ENCODE measurements around the gene PCAT6.
"Not testable (repeated sequence)": the region's sequence is repeated elsewhere in the genome, so short reads cannot be mapped to it uniquely, and the experiment has no call there.

PCAT6 gene

GRCh38 chr1:202818819-202819218 lies 8.1 kb downstream of the PCAT6 start:
- no peak for TF ChIP-seq POU2F2 (IDR thresholded peaks at IDR 0.05; ENCODE audit: low read depth, low read length)
- no peak for TF ChIP-seq SPI1 (IDR thresholded peaks at IDR 0.05; ENCODE audit: low read depth, low read length)
- TF ChIP-seq POLR2A (IDR thresholded peaks at IDR 0.05; ENCODE audit: low read depth, low read length) = no peak
- TF ChIP-seq POLR2AphosphoS5 (IDR thresholded peaks at IDR 0.05; ENCODE audit: low read depth, low read length) = no peak
- no peak for TF ChIP-seq TAF1 (IDR thresholded peaks at IDR 0.05; ENCODE audit: low read depth, low read length)
- no peak for TF ChIP-seq PAX5 (IDR thresholded peaks at IDR 0.05; ENCODE audit: insufficient read depth, low read length, severe bottlenecking)
- DNase-seq (ENCODE audit: insufficient read length, low spot score) = no peak
- FAIRE-seq = no peak

DNA sequence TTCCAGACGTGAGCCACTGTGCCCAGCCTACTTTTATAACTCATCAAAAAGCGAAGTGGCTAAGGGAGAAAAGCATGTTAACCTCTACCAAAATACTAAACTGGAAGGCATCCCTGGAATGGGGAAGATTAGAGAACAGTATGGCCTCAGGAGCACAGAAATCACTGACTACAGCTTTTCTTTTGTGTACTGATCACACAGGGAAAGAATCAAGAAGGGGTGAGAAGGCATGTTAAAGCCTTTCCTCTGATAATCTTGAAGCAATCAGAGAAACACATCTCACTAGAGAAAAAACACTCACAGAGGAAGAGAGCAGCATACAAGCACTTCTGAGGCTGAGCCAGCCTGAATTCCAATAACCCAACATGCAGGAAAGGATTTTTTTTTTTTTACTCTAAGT lies 10.7 kb downstream of the PCAT6 start:
- DNase-seq (ENCODE audit: insufficient read length, low spot score) = no peak
- no peak for TF ChIP-seq PAX5 (IDR thresholded peaks at IDR 0.05; ENCODE audit: insufficient read depth, low read length, severe bottlenecking)
- no peak for TF ChIP-seq POLR2AphosphoS5 (IDR thresholded peaks at IDR 0.05; ENCODE audit: low read depth, low read length)
- no peak for TF ChIP-seq TAF1 (IDR thresholded peaks at IDR 0.05; ENCODE audit: low read depth, low read length)
- TF ChIP-seq POLR2A (IDR thresholded peaks at IDR 0.05; ENCODE audit: low read depth, low read length) = no peak
- no peak for TF ChIP-seq SPI1 (IDR thresholded peaks at IDR 0.05; ENCODE audit: low read depth, low read length)
- no peak for TF ChIP-seq POU2F2 (IDR thresholded peaks at IDR 0.05; ENCODE audit: low read depth, low read length)
- no peak for FAIRE-seq

DNA sequence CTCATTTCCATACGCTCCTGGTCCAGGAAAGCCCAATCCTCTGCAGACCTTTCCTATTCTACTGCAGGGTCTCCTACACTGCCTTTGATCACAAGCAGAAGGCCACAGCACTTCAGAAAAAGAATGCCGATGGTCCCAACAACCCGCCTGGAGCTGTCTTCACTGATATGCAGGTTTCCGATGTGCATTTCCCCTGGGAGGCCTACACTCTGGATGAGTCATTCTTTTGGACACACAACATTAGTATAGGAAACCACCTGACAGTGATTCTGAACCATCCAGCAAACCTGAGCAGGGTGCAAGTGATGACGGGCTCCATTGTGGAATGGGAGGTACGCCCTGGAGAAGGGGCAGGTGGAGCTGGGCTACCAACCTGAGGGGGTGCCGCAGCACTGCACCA lies 15.0 kb downstream of the PCAT6 start:
- FAIRE-seq (no peak), DNase-seq (ENCODE audit: insufficient read length, low spot score) (no peak)
- TF ChIP-seq POU2F2 (IDR thresholded peaks at IDR 0.05; ENCODE audit: low read depth, low read length) (no peak), TAF1 (IDR thresholded peaks at IDR 0.05; ENCODE audit: low read depth, low read length) (no peak), POLR2AphosphoS5 (IDR thresholded peaks at IDR 0.05; ENCODE audit: low read depth, low read length) (no peak), SPI1 (IDR thresholded peaks at IDR 0.05; ENCODE audit: low read depth, low read length) (no peak), POLR2A (IDR thresholded peaks at IDR 0.05; ENCODE audit: low read depth, low read length) (no peak), PAX5 (IDR thresholded peaks at IDR 0.05; ENCODE audit: insufficient read depth, low read length, severe bottlenecking) (no peak)

DNA sequence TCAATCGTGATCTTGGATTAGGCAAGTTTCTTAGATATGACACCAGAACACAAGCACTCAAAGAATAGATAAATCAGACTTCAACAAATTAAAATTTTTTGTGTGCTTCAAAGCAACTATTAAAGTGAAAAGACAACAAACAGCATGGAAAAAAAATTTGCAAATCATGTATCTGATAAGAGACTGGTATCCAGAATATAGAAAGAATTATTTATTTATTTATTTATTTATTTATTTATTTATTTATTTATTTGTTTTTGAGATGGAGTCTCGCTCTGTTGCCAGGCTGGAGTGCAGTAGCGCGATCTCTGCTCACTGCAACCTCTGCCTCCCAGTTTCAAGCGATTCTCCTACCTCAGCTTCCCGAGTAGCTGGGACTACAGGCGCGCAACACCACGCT lies 18.5 kb downstream of the PCAT6 start:
- not testable (repeated sequence) for FAIRE-seq; DNase-seq (ENCODE audit: insufficient read length, low spot score)

GRCh38 chr1:202831906-202832305 lies 21.2 kb downstream of the PCAT6 start:
- FAIRE-seq (no peak), DNase-seq (ENCODE audit: insufficient read length, low spot score) (no peak)
- TF ChIP-seq SPI1 (IDR thresholded peaks at IDR 0.05; ENCODE audit: low read depth, low read length) (peak; percentile 37; the same call in 1 of the 2 replicates), PAX5 (IDR thresholded peaks at IDR 0.05; ENCODE audit: insufficient read depth, low read length, severe bottlenecking) (no peak)

GRCh38 chr1:202834771-202835547 lies 24.2 kb downstream of the PCAT6 start:
- no peak for DNase-seq (ENCODE audit: insufficient read length, low spot score)
- TF ChIP-seq POLR2A (IDR thresholded peaks at IDR 0.05; ENCODE audit: low read depth, low read length) = no peak
- FAIRE-seq = no peak

- FAIRE-seq (peak; percentile 5), DNase-seq (ENCODE audit: insufficient read length, low spot score) (no peak)
- TF ChIP-seq POLR2AphosphoS5 (IDR thresholded peaks at IDR 0.05; ENCODE audit: low read depth, low read length) = no peak
- TF ChIP-seq POLR2A (IDR thresholded peaks at IDR 0.05; ENCODE audit: low read depth, low read length) = no peak
- no peak for TF ChIP-seq PAX5 (IDR thresholded peaks at IDR 0.05; ENCODE audit: insufficient read depth, low read length, severe bottlenecking)
- no peak for TF ChIP-seq SPI1 (IDR thresholded peaks at IDR 0.05; ENCODE audit: low read depth, low read length)
- no peak for TF ChIP-seq POU2F2 (IDR thresholded peaks at IDR 0.05; ENCODE audit: low read depth, low read length)
- TF ChIP-seq TAF1 (IDR thresholded peaks at IDR 0.05; ENCODE audit: low read depth, low read length) = no peak
These were observed 24.9 kb downstream of the PCAT6 start for GRCh38 chr1:202835548-202836072.

DNA sequence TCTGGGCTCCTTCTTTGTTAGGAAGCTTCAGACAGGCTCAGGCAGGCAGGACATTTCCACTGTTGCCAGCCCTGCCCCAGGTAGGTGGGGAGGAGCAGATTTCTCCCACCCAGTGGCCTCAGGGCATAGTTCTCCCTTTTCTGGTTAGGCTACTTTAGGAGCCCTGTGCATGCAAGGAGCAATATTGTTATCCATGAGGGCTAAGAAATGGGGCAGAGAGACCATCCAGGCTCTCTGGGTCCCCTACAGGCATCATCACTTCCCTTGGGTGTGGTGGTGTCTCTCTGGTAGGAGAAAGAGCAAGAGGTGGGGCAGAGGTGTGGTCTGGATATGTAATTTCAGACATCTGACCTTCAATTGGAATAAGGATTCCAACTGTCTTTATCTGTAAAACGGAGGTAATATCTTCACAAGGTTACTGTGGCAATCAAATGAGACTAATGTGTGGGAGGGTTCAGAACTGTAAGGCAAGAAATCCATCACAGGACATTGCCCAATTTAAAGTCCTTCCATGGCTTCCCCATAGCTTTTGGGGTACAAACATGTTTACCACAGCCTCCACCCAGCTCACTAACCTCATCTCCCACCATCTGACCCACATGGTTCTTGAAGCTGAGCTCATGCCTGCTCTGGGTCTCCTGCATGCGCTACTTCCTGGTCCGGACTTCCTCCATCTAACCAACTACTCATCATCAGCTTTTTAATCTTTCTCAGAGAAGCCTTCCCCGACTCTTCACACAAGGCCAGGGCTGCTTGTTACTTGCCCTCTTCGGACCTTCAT lies 26.1 kb downstream of the PCAT6 start:
- TF ChIP-seq PAX5 (IDR thresholded peaks at IDR 0.05; ENCODE audit: insufficient read depth, low read length, severe bottlenecking) (no peak), POU2F2 (IDR thresholded peaks at IDR 0.05; ENCODE audit: low read depth, low read length) (no peak), TAF1 (IDR thresholded peaks at IDR 0.05; ENCODE audit: low read depth, low read length) (no peak), POLR2AphosphoS5 (IDR thresholded peaks at IDR 0.05; ENCODE audit: low read depth, low read length) (no peak)
- DNase-seq (ENCODE audit: insufficient read length, low spot score) (no peak), FAIRE-seq (no peak)

- no peak for TF ChIP-seq PAX5 (IDR thresholded peaks at IDR 0.05; ENCODE audit: insufficient read depth, low read length, severe bottlenecking)
- DNase-seq (ENCODE audit: insufficient read length, low spot score) = no peak
- no peak for FAIRE-seq
These were observed 27.1 kb downstream of the PCAT6 start for GRCh38 chr1:202837746-202838262.

GRCh38 chr1:202843081-202843480 lies 32.3 kb downstream of the PCAT6 start:
- no peak for DNase-seq (ENCODE audit: insufficient read length, low spot score)
- FAIRE-seq = no peak
- no peak for TF ChIP-seq PAX5 (IDR thresholded peaks at IDR 0.05; ENCODE audit: insufficient read depth, low read length, severe bottlenecking)
- no peak for TF ChIP-seq POLR2A (IDR thresholded peaks at IDR 0.05; ENCODE audit: low read depth, low read length)
- TF ChIP-seq SPI1 (IDR thresholded peaks at IDR 0.05; ENCODE audit: low read depth, low read length) = no peak
- no peak for TF ChIP-seq TAF1 (IDR thresholded peaks at IDR 0.05; ENCODE audit: low read depth, low read length)
- TF ChIP-seq POU2F2 (IDR thresholded peaks at IDR 0.05; ENCODE audit: low read depth, low read length) = no peak
- no peak for TF ChIP-seq POLR2AphosphoS5 (IDR thresholded peaks at IDR 0.05; ENCODE audit: low read depth, low read length)

Measured in GM12891 (cell line).